Dendritic cell treated with granulocyte-macrophage colony-stimulating factor and Interleukin-4, amounts not matched to agents 40 ng/mL and 50 ng/mL, for 4 days (primary cell): ENCODE measurements around the gene TMEM236.

ENCODE experiments used
- H3K27ac Mint-ChIP-seq: one replicate; pipeline ENCODE4 v1.8.0; 2022; ENCODE audit warnings: mild to moderate bottlenecking, mixed read lengths
- H3K27me3 Mint-ChIP-seq: one replicate; pipeline ENCODE4 v1.8.0; 2022; ENCODE audit warnings: mild to moderate bottlenecking, mixed read lengths
- H3K36me3 Mint-ChIP-seq: one replicate; pipeline ENCODE4 v1.8.0; 2022; ENCODE audit warnings: low read depth, mixed read lengths
- H3K4me1 Mint-ChIP-seq: one replicate; pipeline ENCODE4 v1.8.0; 2022; ENCODE audit warnings: low read depth, mixed read lengths
- H3K4me3 Mint-ChIP-seq: one replicate; pipeline ENCODE4 v1.8.0; 2022; ENCODE audit warnings: mild to moderate bottlenecking, moderate library complexity, mixed read lengths
- H3K9me3 Mint-ChIP-seq: one replicate; pipeline ENCODE4 v1.8.0; 2022; ENCODE audit warnings: mixed read lengths
- intact Hi-C: fragments of 100-400 bp; cut with micrococcal nuclease; formaldehyde crosslinking; loops from one replicate; pipeline ENCODE4 v1.15.0; 2022

Gene TMEM236

DNA sequence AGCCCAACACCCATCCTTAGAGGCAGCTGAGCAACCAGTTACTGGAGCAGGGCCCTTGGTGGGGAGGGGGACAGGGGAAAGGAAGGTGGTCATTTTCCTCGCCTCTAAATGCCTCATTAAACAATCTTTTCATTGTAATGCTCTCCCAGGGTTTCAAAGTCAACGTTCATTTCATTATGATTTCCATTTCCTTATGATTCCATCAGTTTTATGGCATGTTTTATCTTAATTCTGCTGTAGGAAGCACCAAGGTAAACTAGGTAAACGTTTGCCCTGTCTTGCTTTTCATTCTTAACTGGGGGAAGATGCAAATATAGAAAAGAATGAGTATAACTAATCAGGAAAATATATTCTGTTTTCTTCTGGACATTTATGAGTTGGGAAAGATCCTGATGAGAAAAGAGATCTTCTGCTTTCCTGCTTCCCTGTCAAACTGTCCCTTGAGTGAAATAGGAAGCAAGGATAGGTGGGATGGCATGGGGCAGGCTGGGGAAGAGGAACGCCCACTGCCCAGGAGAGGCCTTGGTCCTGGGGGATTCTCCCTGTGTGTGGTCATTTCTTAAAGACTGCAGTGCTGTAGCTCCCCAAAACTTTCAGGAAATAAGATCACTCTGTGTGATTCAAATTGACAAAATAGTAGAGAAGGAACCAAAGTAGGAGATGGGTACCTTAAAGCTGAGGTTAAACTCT is 20.5 kb upstream of the TMEM236 start:
- no peaks in the 10 kb centered on the region for H3K36me3 Mint-ChIP-seq
- no peaks in the 10 kb centered on the region for H3K27me3 Mint-ChIP-seq
- no peak overlapping the region for H3K4me3 Mint-ChIP-seq
- peaks cover 21% of the 10 kb centered on the region for H3K4me1 Mint-ChIP-seq
- peak overlapping the region; percentile 45 for H3K27ac Mint-ChIP-seq
- H3K9me3 Mint-ChIP-seq: no peaks in the 10 kb centered on the region
- intact Hi-C loops: no loop called here

DNA sequence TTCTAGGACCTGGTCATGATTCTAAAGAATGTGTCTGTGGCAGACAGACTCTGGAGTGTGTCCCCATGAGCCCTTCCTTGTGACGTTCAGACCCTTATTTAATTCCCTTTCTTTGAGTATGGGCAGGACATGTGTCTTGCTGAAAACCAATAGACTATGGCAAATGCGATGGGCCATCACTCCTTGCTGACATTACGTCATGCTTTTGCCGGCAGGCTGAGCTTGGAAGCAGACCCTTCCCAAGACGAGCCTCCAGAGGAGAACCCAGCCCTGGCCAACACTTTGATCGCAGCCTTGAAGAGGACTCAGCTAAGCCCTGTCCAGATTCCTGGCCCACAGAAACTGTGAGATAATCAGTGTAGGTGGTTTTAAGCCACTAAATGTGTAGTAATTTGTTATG is 18.4 kb upstream of the TMEM236 start:
- H3K4me1 Mint-ChIP-seq: peaks cover 28% of the 10 kb centered on the region
- H3K4me3 Mint-ChIP-seq: no peak overlapping the region
- no peaks in the 10 kb centered on the region for H3K36me3 Mint-ChIP-seq
- no peaks in the 10 kb centered on the region for H3K27me3 Mint-ChIP-seq
- H3K27ac Mint-ChIP-seq: peak overlapping the region; percentile 66
- no peaks in the 10 kb centered on the region for H3K9me3 Mint-ChIP-seq
- intact Hi-C loops: no loop called here

DNA sequence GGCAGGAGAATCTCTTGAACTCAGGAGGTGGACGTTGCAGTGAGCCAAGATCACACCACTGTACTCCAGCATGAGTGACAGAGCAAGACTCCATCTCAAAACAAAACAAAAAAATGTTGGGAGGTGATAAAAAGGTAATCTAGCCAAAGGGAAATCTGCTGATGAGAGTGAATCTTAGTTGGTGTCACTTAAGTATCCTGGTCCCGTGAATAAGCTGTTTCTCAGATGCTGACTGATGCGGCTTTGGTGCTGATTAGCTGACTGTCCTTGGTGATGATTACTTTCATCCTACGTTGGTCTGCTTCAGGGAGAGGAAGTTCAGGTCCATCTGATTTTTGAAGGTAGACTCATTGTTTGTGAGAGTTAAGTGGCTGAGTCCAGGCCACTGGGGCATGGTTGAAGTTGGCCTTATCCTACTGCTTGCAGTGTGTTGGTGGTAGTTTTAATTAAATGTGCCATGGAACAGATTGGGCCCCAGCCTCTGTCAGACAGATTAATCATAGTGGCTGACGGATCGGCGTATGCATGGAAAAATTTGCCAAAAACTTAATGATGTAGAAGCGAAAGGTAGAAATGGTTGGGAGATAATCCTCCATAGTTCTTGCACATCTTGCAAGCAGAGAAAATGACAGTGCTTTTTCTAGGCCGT is 17.4 kb upstream of the TMEM236 start:
- H3K9me3 Mint-ChIP-seq: no peaks in the 10 kb centered on the region
- peaks cover 34% of the 10 kb centered on the region for H3K4me1 Mint-ChIP-seq
- peak overlapping the region; percentile 66 for H3K27ac Mint-ChIP-seq
- no peaks in the 10 kb centered on the region for H3K27me3 Mint-ChIP-seq
- H3K36me3 Mint-ChIP-seq: no peaks in the 10 kb centered on the region
- intact Hi-C loops: loop anchor here (5.0 kb wide), 1 partner anchor 127 kb away; no protein-coding TSS in a partner anchor
- no peak overlapping the region for H3K4me3 Mint-ChIP-seq

DNA sequence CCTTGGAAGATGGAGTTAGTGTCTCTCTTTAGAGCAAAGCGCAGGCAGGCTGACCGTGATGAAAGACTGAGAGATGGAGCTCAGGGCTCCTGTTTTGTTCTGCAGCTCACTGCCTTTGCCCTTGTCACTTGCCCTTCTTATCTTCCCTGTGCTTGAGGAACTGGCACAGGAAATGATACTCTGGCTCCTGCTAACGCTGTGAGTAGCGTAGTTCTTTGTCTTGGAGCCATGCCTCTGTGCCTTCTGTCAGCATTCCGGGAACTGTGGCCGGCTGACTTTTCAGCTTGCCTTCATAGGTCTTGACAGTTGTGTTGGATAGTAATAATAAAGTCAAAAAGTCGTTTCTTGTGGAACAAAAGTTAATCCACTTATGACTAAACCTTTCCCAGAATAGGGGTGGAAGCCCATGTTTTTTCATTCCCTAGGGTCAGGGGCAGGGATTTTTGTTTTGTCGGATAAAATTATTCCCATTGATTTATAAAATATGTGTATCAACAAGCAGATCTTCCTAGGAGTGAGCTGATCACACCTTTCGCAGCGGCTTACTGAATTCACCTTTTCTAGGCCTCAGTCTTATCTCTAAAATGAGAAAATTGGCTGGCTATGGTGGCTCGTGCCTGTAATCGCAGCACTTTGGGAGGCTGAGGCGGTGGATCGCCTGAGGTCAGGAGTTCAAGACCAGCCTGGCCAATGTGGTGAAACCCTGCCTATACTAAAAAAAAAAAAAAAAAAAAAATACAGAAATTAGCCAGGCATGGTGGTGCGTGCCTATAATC is 16.6 kb upstream of the TMEM236 start:
- H3K27me3 Mint-ChIP-seq: no peaks in the 10 kb centered on the region
- H3K4me1 Mint-ChIP-seq: peaks cover 34% of the 10 kb centered on the region
- peak overlapping the region; percentile 66 for H3K27ac Mint-ChIP-seq
- no peaks in the 10 kb centered on the region for H3K36me3 Mint-ChIP-seq
- H3K4me3 Mint-ChIP-seq: no peak overlapping the region
- intact Hi-C loops: loop anchor here (5.0 kb wide), 1 partner anchor 128 kb away; no protein-coding TSS in a partner anchor
- H3K9me3 Mint-ChIP-seq: no peaks in the 10 kb centered on the region

DNA sequence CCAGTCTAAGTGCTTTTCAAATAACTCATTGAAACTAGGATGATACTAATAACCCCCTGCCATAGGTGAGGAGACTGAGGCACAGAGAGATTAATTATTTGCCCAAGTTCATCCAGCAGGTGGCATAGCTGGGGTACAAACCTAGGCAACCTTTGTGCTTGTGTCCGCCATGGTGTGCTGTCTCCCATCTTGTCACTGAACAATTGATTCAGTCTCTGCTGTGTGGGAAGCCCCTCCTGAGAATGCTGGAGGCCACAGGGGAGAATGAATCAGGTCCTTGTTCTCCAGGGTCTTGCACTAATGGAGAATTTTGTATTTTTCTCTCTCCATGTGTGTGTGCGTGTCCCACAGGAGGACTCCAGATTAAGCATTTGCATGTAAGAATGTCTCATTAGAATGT is 15.8 kb upstream of the TMEM236 start:
- H3K9me3 Mint-ChIP-seq: no peaks in the 10 kb centered on the region
- no peak overlapping the region for H3K27ac Mint-ChIP-seq
- no peaks in the 10 kb centered on the region for H3K27me3 Mint-ChIP-seq
- intact Hi-C loops: loop anchor here (5.0 kb wide), 1 partner anchor 129 kb away; no protein-coding TSS in a partner anchor
- no peak overlapping the region for H3K4me3 Mint-ChIP-seq
- peaks cover 34% of the 10 kb centered on the region for H3K4me1 Mint-ChIP-seq
- no peaks in the 10 kb centered on the region for H3K36me3 Mint-ChIP-seq

DNA sequence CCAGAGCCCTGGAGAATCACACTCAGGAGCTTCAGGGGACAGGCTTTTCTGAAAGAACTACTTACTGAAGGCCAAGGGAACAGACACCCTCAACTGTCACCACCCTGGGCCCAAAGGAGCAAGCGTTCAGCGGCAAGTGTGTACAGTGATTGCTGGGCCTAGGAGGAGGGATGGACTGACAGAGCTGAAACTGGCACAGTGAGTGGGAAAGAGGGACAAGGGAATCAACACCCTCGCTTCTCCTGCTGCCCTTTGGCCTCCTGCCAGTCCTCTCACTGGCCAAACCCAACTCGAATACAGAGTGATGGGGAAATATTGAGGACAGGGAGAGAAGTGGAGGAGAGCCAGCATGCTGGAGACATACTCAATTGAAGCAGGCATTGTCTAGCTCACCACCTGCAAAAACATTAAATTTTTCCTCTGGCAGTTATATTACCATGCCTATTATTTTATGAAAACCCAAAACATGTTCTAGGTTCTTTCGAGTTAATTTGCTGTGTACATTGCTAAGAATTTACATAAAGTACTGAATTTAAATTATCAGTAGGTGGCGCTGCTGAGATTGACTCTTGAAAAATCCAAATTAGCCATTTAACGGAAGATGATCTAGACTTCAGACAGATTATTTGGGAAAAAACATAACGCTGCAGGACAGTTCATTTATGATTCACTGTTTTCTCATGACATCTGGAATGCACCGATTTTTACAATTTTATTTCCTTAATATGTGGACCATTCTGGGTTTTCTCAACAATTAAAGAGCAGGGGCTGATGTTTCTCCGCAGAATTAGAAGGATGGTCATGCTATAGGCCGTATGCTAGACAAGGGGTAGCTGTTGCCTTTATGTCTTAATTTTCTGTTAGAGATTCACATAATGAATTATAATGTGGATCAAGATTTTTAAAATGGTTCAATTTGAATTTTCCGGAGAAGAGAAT is 14.7 kb upstream of the TMEM236 start:
- H3K27ac Mint-ChIP-seq: peak overlapping the region; percentile 63
- no peak overlapping the region for H3K4me3 Mint-ChIP-seq
- intact Hi-C loops: loop anchor here (5.0 kb wide), 1 partner anchor 130 kb away; no protein-coding TSS in a partner anchor

DNA sequence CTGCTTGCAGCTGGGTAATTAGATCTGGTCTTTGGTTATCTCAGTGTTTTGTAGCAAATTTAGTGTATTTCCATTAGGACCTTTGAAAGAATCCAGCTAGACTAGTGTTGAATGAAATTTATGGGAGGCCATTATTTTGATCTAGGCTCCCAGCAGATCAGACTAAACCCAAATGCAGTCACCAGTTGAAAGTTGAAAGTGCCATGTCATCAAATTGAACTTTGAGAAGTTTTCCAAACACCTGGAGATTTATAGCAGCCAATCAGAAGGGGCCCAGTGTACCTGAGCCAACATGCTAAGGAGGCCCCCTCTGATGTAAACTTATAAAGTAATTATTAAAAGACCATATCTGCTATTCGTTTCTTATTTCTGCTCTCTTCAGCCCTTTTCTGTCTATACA is 11.3 kb upstream of the TMEM236 start:
- H3K4me3 Mint-ChIP-seq: no peak overlapping the region
- H3K27me3 Mint-ChIP-seq: no peaks in the 10 kb centered on the region
- no peak overlapping the region for H3K27ac Mint-ChIP-seq
- H3K9me3 Mint-ChIP-seq: no peaks in the 10 kb centered on the region
- intact Hi-C loops: loop anchor here (5.0 kb wide), 2 partner anchors 47 to 67 kb away; partner anchors contain the start of gene MRC1
- peaks cover 47% of the 10 kb centered on the region for H3K4me1 Mint-ChIP-seq
- no peaks in the 10 kb centered on the region for H3K36me3 Mint-ChIP-seq

More for the DNA sequence above, 14.7 kb upstream of the TMEM236 start:
- H3K36me3 Mint-ChIP-seq: no peaks in the 10 kb centered on the region
- no peaks in the 10 kb centered on the region for H3K27me3 Mint-ChIP-seq
- H3K9me3 Mint-ChIP-seq: no peaks in the 10 kb centered on the region
- H3K4me1 Mint-ChIP-seq: peaks cover 32% of the 10 kb centered on the region

DNA sequence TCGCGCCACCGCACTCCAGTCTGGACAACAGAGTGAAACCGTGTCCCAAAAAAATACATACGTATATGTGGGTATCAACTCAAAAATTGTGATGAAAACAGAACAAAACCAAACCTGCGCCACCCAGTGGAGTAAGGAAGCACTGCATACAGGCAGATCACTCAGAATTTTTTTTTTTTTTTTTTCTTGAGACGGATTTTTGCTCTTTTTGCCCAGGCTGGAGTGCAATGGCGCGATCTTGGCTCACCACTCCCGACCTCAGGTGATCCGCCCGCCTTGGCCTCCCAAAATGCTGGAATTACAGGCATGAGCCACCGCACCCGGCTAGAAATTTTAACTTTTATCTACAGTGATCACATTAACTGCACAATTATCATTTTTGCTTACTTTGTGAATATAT is 9.1 kb upstream of the TMEM236 start:
- Mint-ChIP-seq H3K27me3 (no peaks in the 10 kb centered on the region), H3K4me1 (peaks cover 59% of the 10 kb centered on the region), H3K9me3 (no peaks in the 10 kb centered on the region), H3K4me3 (peak overlapping the region; percentile 45), H3K36me3 (no peaks in the 10 kb centered on the region), H3K27ac (peak overlapping the region; percentile 82)
- intact Hi-C loops: loop anchor here (5.0 kb wide), 2 partner anchors 44 to 64 kb away; partner anchors contain the start of gene MRC1

DNA sequence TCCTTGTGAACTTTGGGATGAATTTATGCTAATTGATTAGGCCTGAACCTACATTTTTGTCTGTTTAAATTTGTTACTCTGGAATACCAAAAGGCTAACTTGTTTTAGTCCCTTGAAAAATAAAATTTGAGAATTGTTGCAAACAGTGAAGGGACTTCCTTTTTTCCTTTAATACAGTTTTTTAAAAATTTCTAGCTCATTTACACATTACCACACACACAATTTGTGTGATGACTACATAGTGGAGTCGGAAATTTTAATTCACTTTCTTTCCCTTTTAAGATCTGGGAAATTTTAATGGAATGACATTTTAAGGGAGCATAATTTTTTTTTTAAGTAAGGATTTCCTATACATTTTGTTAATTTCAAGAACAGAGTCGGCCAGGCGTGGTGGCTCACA is 8.6 kb upstream of the TMEM236 start:
- no peaks in the 10 kb centered on the region for H3K36me3 Mint-ChIP-seq
- intact Hi-C loops: loop anchor here (5.0 kb wide), 2 partner anchors 44 to 64 kb away; partner anchors contain the start of gene MRC1
- H3K4me3 Mint-ChIP-seq: no peak overlapping the region
- H3K4me1 Mint-ChIP-seq: peaks cover 64% of the 10 kb centered on the region
- no peaks in the 10 kb centered on the region for H3K27me3 Mint-ChIP-seq
- peak overlapping the region; percentile 82 for H3K27ac Mint-ChIP-seq
- H3K9me3 Mint-ChIP-seq: no peaks in the 10 kb centered on the region

DNA sequence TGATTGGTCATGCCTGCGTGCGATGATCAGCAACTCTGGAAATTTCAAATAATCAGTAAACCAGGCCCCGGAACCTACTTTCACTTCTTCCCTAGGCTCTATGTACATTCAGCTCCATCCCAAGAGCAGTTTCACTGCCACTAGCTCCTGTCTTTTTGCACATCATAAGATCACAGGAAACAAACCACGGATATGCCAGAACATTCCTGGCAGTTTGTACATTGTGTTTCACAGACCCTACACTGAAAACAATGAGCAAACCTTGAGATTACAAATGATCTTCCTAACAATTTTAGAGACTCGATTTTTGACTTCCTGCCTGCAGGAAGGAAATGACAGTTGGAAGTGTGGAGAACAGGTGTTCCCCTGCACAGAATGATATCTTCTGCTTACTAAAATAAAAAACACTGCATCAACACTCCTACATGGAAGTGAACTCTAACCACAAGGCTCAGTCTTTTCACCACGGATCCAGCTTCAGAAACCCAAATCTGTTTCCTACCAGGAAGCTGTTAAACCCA is 7.6 kb upstream of the TMEM236 start:
- Mint-ChIP-seq H3K27me3 (no peaks in the 10 kb centered on the region), H3K9me3 (no peaks in the 10 kb centered on the region), H3K27ac (peak overlapping the region; percentile 82), H3K4me3 (peak overlapping the region; percentile 20), H3K4me1 (peaks cover 63% of the 10 kb centered on the region), H3K36me3 (no peaks in the 10 kb centered on the region)
- intact Hi-C loops: loop anchor here (5.0 kb wide), 2 partner anchors 43 to 63 kb away; partner anchors contain the start of gene MRC1

DNA sequence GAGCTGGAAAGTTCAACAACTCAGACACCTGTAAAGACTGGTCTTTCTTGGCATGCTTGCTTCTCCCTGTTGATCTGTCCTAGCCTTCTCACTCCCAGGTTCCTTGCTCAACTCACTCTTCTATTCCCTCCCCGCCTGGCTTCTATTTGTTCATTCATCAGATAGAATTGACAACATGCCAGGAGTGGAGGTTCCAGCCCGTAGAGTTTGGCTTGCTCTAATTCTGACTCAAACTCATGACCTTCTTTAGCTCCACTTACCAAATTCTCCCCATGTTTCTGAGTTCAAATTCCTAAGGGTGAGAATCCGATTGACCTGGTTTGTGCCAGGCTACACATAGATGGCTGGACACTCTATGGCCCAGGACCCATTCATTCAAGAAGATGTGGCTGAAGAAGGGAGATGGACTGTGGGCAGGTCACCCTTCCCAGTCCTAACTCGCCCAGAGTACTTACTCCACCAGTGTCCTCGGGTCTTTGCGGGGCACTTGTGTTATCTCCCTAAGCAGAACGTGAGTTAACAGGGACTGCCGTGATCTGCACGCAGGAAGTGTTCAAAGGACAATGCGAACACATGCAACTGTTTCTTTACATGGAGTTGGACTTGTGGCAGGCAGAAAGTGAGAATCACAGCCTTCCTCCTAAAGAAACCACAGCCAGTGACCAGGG is 4.0 kb upstream of the TMEM236 start:
- Mint-ChIP-seq H3K9me3 (no peaks in the 10 kb centered on the region), H3K27me3 (no peaks in the 10 kb centered on the region), H3K4me3 (no peak overlapping the region), H3K36me3 (no peaks in the 10 kb centered on the region), H3K27ac (peak overlapping the region; percentile 28), H3K4me1 (peaks cover 70% of the 10 kb centered on the region)
- intact Hi-C loops: no loop called here

DNA sequence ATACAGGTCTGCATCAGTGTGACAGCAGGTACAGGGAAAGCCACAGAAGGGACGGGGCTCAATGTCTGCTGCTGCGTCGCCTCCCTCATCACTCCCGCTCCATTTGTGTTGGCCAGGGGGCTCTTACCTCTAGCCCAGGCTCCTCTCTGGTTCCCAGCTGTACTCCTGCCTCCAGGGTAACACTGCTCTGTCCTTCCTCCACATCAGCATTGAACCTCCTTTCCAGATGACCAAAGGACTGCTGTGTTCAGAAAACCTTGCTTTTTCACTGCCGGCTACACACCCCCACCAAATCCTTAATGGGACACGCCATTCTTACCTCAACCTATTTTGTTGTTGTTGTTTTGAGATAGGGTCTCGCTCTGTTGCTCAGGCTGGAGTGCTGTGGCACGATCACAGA is 2.1 kb upstream of the TMEM236 start:
- Mint-ChIP-seq H3K4me1 (peaks cover 53% of the 10 kb centered on the region), H3K27me3 (no peaks in the 10 kb centered on the region), H3K9me3 (no peaks in the 10 kb centered on the region), H3K4me3 (no peak overlapping the region), H3K36me3 (no peaks in the 10 kb centered on the region), H3K27ac (peak overlapping the region; percentile 8)
- intact Hi-C loops: no loop called here
